Stomach (tissue), 4 donors: ENCODE data around the gene GALNT2.
A peak's percentile ranks its signal among the peaks of the same experiment; 100 is the strongest.

Experiments used
- CTCF ChIP-seq, 7 experiments: fragments of 450-650 bp in 4 of 7; fragments of 200-600 bp in 3 of 7; sonication (generic) in 3 of 7; IDR thresholded peaks; one replicate each; pipeline ENCODE4 v1.5.1; 2016 to 2019; ENCODE audit warnings: antibody characterized with exemption in 7 of 7, control low read depth in 2 of 7, mild to moderate bottlenecking in 1 of 7
- EP300 ChIP-seq: sonication (generic); formaldehyde crosslinking; IDR thresholded peaks from one replicate; pipeline ENCODE4 v1.6.1; 2017; ENCODE audit warnings: antibody characterized with exemption
- POLR2AphosphoS5 ChIP-seq, 3 donors: sonication (generic); formaldehyde crosslinking; IDR thresholded peaks; one replicate each; pipeline ENCODE4 v1.6.1; 2016; ENCODE audit warnings: antibody characterized with exemption in 3 of 3

- TF ChIP-seq CTCF (IDR thresholded peaks at IDR 0.05) (no peak), EP300 (no peak), POLR2AphosphoS5 (IDR thresholded peaks at IDR 0.05) (peak in 2 of 3 donors; percentile 41 to 44)
Measured at GRCh38 chr1:230068952-230069684, 2.1 kb downstream of the GALNT2 start.
